PC-9 (cell line): ENCODE measurements around the gene RHOBTB3. TPM values are rescaled to one million over a fixed set of nuclear protein-coding genes. Genes with fewer than 3 reads are reported as not detected.

ENCODE experiments used
- BruUV-seq: library from RNA; stranded (reverse); fragments of 400-500 nt; replicated peaks from 2 replicates; lab custom pipeline; 2021; lab: Mats Ljungman, UMichigan
- CTCF ChIA-PET: fragments of 300-600 bp; sonication (Branson Sonifier 250); formaldehyde crosslinking; loops from one replicate; lab custom pipeline; 2022; ENCODE audit warnings: antibody characterized with exemption; lab: Charles Lee
- POLR2A ChIA-PET: fragments of 300-600 bp; sonication (Branson Sonifier 250); formaldehyde crosslinking; loops from one replicate; lab custom pipeline; 2022; ENCODE audit warnings: antibody characterized with exemption; ENCODE audit not compliant: unreplicated experiment; lab: Charles Lee
- DNase-seq, 2 experiments: peaks; one replicate each; pipeline versions ENCODE4 v3.0.0 to v3.0.0-alpha.2; 2015 to 2022; ENCODE audit warnings: mixed read lengths in 1 of 2
- H2AFZ ChIP-seq: fragments of 200-600 bp; sonication (generic); 2 replicates; pipeline ENCODE4 v1.8.1; 2017; ENCODE audit warnings: antibody characterized with exemption
- H3F3A ChIP-seq: fragments of 200-600 bp; sonication (generic); 2 replicates; pipeline ENCODE4 v1.8.1; 2017; ENCODE audit warnings: antibody characterized with exemption, mild to moderate bottlenecking, low read depth; ENCODE audit not compliant: insufficient read depth
- H3K27ac ChIP-seq: fragments of 200-600 bp; sonication (generic); 2 replicates; pipeline ENCODE4 v1.6.1; 2016; ENCODE audit warnings: mixed run types
- H3K27me3 ChIP-seq: fragments of 200-600 bp; sonication (generic); 2 replicates; pipeline ENCODE4 v1.6.1; 2016; ENCODE audit warnings: low read depth, mixed run types; ENCODE audit not compliant: insufficient read depth
- H3K36me3 ChIP-seq: fragments of 200-600 bp; sonication (generic); 2 replicates; pipeline ENCODE4 v1.6.1; 2016; ENCODE audit warnings: low read depth, mixed run types
- H3K4me1 ChIP-seq: fragments of 200-600 bp; sonication (generic); replicated peaks from 2 replicates; pipeline ENCODE4 v1.6.1; 2016; ENCODE audit warnings: mixed run types; ENCODE audit not compliant: insufficient read depth
- H3K4me2 ChIP-seq: fragments of 200-600 bp; sonication (generic); 2 replicates; pipeline ENCODE4 v1.6.1; 2017; ENCODE audit warnings: mixed run types
- H3K4me3 ChIP-seq: fragments of 200-600 bp; sonication (generic); 2 replicates; pipeline ENCODE4 v1.6.1; 2016; ENCODE audit warnings: mixed run types
- H3K79me2 ChIP-seq: fragments of 200-600 bp; sonication (generic); 2 replicates; pipeline ENCODE4 v1.6.1; 2017; ENCODE audit warnings: low read depth, mixed run types
- H3K9me2 ChIP-seq: fragments of 200-600 bp; sonication (generic); 2 replicates; pipeline ENCODE4 v1.8.1; 2017; ENCODE audit warnings: mild to moderate bottlenecking; ENCODE audit not compliant: insufficient read depth
- H3K9me3 ChIP-seq: fragments of 200-600 bp; sonication (generic); 2 replicates; pipeline ENCODE4 v1.8.1; 2016; ENCODE audit warnings: low read depth; ENCODE audit not compliant: insufficient read depth
- H4K20me1 ChIP-seq: fragments of 200-600 bp; sonication (generic); 2 replicates; pipeline ENCODE4 v1.8.1; 2017; ENCODE audit not compliant: insufficient read depth
- EZH2 ChIP-seq: fragments of 200-600 bp; sonication (generic); IDR thresholded peaks from 2 replicates; pipeline ENCODE4 v1.8.0; 2017; ENCODE audit warnings: antibody characterized with exemption, low read depth
- intact Hi-C: fragments of 100-400 bp; cut with micrococcal nuclease; formaldehyde crosslinking; loops from one replicate; pipeline ENCODE4 v1.10.0; 2022; ENCODE audit not compliant: unreplicated experiment
- total RNA-seq: library from RNA; stranded (reverse); gene quantifications from 2 replicates; pipeline ENCODE4 v1.2.3, GENCODE V29; 2021
- TF ChIP-seq, protein P1 (sequence below): fragments of 200-600 bp; sonication (generic); conservative IDR thresholded peaks from 2 replicates; pipeline ENCODE4 v1.6.1; 2017; ENCODE audit warnings: mixed run types, antibody characterized with exemption, mild to moderate bottlenecking, moderate library complexity

Gene RHOBTB3
- total RNA-seq, 1 experiment from 2014 or later: 87.6 TPM

DNA sequence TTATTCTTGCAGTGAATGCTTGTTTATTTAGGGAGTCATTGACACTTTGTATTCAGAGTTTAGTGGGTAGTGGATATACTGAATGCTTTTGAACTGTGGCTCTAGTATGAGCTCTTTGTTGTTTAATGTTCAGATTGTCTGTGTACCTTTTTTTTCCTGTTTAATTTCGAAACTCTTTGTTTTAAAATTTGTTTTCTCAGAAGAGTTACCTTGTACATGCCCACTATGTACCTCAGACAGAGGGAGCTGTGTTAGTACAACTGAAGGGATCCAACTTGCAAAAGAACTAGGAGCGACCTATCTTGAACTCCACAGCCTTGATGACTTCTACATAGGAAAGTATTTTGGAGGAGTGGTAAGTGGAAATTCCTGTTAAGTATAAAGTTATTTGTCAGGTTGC, 17.0 kb downstream of the RHOBTB3 start:
- H4K20me1 ChIP-seq: no peaks in the 10 kb centered on the region; the same call in 1 of the 2 replicates
- H3K36me3 ChIP-seq: no peaks in the 10 kb centered on the region; the same call in 1 of the 2 replicates
- TF ChIP-seq, protein P1, sequence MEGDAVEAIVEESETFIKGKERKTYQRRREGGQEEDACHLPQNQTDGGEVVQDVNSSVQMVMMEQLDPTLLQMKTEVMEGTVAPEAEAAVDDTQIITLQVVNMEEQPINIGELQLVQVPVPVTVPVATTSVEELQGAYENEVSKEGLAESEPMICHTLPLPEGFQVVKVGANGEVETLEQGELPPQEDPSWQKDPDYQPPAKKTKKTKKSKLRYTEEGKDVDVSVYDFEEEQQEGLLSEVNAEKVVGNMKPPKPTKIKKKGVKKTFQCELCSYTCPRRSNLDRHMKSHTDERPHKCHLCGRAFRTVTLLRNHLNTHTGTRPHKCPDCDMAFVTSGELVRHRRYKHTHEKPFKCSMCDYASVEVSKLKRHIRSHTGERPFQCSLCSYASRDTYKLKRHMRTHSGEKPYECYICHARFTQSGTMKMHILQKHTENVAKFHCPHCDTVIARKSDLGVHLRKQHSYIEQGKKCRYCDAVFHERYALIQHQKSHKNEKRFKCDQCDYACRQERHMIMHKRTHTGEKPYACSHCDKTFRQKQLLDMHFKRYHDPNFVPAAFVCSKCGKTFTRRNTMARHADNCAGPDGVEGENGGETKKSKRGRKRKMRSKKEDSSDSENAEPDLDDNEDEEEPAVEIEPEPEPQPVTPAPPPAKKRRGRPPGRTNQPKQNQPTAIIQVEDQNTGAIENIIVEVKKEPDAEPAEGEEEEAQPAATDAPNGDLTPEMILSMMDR: no peak
- H3F3A ChIP-seq: 0 out of 2 replicates have a peak, but pooled peaks cover 4% of the 10 kb centered on the region
- H3K4me2 ChIP-seq: no peak overlapping the region
- no peaks in the 10 kb centered on the region for H3K9me2 ChIP-seq
- DNase-seq: no peak
- H2AFZ ChIP-seq: no peak overlapping the region
- intact Hi-C loops: no loop called here
- H3K4me1 ChIP-seq: peaks cover 6% of the 10 kb centered on the region; the same call in 1 of the 2 replicates
- no TSS peak for BruUV-seq
- ChIA-PET POLR2A (no interaction called here), CTCF (no interaction called here)
- no peaks in the 10 kb centered on the region for H3K79me2 ChIP-seq
- H3K27me3 ChIP-seq: no peaks in the 10 kb centered on the region
- no peaks in the 10 kb centered on the region for H3K9me3 ChIP-seq
- no peak overlapping the region for H3K27ac ChIP-seq
- H3K4me3 ChIP-seq: no peak overlapping the region

DNA sequence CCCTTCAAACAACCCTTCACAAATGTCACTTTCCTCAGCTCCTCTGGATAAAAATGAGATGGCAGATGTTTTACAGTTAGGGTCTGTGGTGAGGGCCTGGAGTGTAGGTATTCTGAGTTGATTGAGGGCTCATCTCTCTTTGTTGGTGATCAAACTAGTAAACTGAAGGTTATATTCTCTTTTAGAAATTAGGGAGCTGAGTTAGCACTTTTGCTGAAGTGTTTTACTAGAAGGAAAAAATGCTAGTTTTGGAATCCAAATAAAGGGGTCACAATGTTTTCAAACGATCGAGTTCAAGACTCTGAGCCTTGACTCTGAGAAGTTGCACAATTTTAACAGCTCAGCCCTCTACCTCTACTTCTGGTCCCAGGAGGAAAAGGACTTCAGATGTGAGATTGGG, 23.4 kb downstream of the RHOBTB3 start:
- Histone ChIP-seq H3K36me3 (no peaks in the 10 kb centered on the region), H3K4me1 (peaks cover 3% of the 10 kb centered on the region; the same call in 1 of the 2 replicates), H3K27me3 (no peaks in the 10 kb centered on the region), H4K20me1 (no peaks in the 10 kb centered on the region), H2AFZ (no peak overlapping the region), H3K4me3 (no peak overlapping the region), H3K9me2 (no peaks in the 10 kb centered on the region), H3K9me3 (peaks cover under 1% of the 10 kb centered on the region; the same call in 1 of the 2 replicates), H3F3A (peaks cover 3% of the 10 kb centered on the region; the same call in 1 of the 2 replicates), H3K27ac (no peak overlapping the region), H3K79me2 (no peaks in the 10 kb centered on the region), H3K4me2 (no peak overlapping the region)
- intact Hi-C loops: no loop called here
- TF ChIP-seq EZH2: no peak
- TF ChIP-seq, protein P1: no peak
- CTCF ChIA-PET: no interaction called here
- no TSS peak for BruUV-seq
- POLR2A ChIA-PET: no interaction called here
- DNase-seq: no peak

DNA sequence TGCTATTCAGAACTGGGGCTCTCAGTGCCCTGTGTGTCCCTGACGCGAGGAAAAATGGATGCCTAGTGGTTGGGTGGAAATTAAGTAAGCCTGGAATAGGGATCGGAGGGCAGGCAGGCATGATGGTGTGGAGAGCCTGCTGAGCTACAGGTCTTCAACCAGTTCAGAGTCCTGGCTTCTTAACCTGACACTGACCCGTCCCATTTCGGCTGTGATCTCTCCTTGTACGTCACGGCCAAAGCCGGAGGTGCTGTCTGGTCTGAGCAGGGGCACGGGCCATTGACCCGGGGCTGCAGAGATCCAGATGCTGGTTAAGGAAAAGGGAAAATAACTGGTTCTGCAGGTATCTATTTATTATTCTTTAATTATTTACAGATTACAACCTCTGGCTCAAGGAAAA, 27.9 kb downstream of the RHOBTB3 start:
- Histone ChIP-seq H3K27ac (no peak overlapping the region), H3K27me3 (no peaks in the 10 kb centered on the region), H4K20me1 (no peaks in the 10 kb centered on the region), H3K9me2 (no peaks in the 10 kb centered on the region), H2AFZ (no peak overlapping the region), H3K4me3 (no peak overlapping the region), H3K79me2 (no peaks in the 10 kb centered on the region), H3K4me1 (peaks cover 24% of the 10 kb centered on the region; the same call in 1 of the 2 replicates), H3K36me3 (no peaks in the 10 kb centered on the region), H3F3A (peaks cover 3% of the 10 kb centered on the region), H3K4me2 (no peak overlapping the region), H3K9me3 (peaks cover 2% of the 10 kb centered on the region; the same call in 1 of the 2 replicates)
- TF ChIP-seq, protein P1: no peak
- TF ChIP-seq EZH2: no peak
- CTCF ChIA-PET: no interaction called here
- POLR2A ChIA-PET: no interaction called here
- intact Hi-C loops: no loop called here
- BruUV-seq: no TSS peak
- DNase-seq: no peak
